ENCODE results near the gene KBTBD8.

DNA sequence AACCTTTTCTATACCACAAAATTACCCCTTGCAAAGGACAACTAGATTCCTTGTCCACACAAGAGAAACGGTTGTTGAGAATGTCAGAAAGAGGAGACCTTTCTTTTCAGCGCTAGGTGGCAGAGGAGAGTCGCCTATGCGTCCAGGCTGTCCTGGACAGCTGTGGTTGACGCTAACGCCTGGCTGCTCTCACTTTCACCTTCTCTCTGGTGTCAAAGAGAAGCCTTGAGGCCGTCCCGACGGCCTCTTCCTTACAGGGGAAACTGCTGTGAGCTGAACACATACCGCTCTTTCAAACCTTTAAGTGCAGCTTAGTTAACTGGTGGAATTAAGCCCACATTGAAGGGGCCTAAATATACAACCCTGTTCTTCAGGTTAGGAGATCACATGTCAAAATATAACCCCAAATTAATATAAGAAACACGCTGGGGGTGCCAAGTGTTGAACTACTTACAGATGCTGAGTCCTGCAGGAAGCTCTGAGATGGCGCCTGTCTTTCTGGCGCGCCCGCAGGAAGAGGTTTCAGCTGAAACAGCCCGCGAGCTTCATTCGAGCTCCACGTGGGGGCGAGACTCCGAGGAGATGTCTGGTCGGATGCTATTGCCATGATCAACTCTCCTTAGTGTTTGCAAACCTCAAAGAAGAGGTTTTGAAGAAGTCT lies 26.1 kb upstream of the KBTBD8 start:
- TF ChIP-seq, protein P1, sequence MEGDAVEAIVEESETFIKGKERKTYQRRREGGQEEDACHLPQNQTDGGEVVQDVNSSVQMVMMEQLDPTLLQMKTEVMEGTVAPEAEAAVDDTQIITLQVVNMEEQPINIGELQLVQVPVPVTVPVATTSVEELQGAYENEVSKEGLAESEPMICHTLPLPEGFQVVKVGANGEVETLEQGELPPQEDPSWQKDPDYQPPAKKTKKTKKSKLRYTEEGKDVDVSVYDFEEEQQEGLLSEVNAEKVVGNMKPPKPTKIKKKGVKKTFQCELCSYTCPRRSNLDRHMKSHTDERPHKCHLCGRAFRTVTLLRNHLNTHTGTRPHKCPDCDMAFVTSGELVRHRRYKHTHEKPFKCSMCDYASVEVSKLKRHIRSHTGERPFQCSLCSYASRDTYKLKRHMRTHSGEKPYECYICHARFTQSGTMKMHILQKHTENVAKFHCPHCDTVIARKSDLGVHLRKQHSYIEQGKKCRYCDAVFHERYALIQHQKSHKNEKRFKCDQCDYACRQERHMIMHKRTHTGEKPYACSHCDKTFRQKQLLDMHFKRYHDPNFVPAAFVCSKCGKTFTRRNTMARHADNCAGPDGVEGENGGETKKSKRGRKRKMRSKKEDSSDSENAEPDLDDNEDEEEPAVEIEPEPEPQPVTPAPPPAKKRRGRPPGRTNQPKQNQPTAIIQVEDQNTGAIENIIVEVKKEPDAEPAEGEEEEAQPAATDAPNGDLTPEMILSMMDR (IDR thresholded peaks at IDR 0.05): peak; percentile 53 to 84 (median 65)
- TF ChIP-seq POLR2AphosphoS5 (IDR thresholded peaks at IDR 0.05): no peak
- TF ChIP-seq POLR2A (IDR thresholded peaks at IDR 0.05): no peak
